SJSA1 (cell line): ENCODE results near the gene GOLGA6L1. TPM values are rescaled to one million over a fixed set of nuclear protein-coding genes. Genes with fewer than 3 reads are reported as not detected.

Experiments
- total RNA-seq: library from RNA; depleted of rRNA; stranded (reverse); fragments of >200 nt; shearing (Covaris generic); gene quantifications from 2 replicates; pipeline ENCODE4 v1.2.3, GENCODE V29; 2014; rRNA removed

The GOLGA6L1 gene
- total RNA-seq, 1 experiment from 2014 or later = not detected

Other genes with a start within 250 kb of the GOLGA6L1 start
- gene CYFIP1, start 156.5 kb downstream of the GOLGA6L1 start, total RNA-seq = 70.5 and 110 TPM in 2 replicates
- 21.2 and 42.3 TPM in 2 replicates for gene TUBGCP5, start 97.3 kb downstream of the GOLGA6L1 start, total RNA-seq
- not detected in 2 replicates for gene GOLGA6L26, start 197.4 kb upstream of the GOLGA6L1 start, total RNA-seq
- gene GOLGA8S, start 217.9 kb upstream of the GOLGA6L1 start, total RNA-seq = 0.05 TPM in 1 of 2 replicates, not detected in the other